Hepatocyte (in vitro differentiated cells): ENCODE results near the gene ALDH2. TPM values are rescaled to one million over a fixed set of nuclear protein-coding genes. Genes with fewer than 3 reads are reported as not detected.

Experiments used
- DNase-seq: peaks from one replicate; pipeline ENCODE4 v3.0.0-alpha.2; 2016; ENCODE audit warnings: low spot score
- H2AFZ ChIP-seq: fragments of 200-600 bp; sonication (generic); 2 replicates; pipeline ENCODE4 v1.6.0; 2016; ENCODE audit warnings: antibody characterized with exemption, mild to moderate bottlenecking
- H3K27ac ChIP-seq: fragments of 200-600 bp; sonication (generic); 2 replicates; pipeline ENCODE4 v1.5.1; 2016; ENCODE audit warnings: mild to moderate bottlenecking
- H3K27me3 ChIP-seq: fragments of 200-600 bp; sonication (generic); 2 replicates; pipeline ENCODE4 v1.6.1; 2016
- H3K36me3 ChIP-seq: fragments of 200-600 bp; sonication (generic); replicated peaks from 2 replicates; pipeline ENCODE4 v1.5.1; 2016; ENCODE audit warnings: low read depth; ENCODE audit not compliant: insufficient read depth
- H3K4me1 ChIP-seq: fragments of 200-600 bp; sonication (generic); 2 replicates; pipeline ENCODE4 v1.5.1; 2016; ENCODE audit warnings: mild to moderate bottlenecking, moderate library complexity; ENCODE audit not compliant: insufficient read depth
- H3K4me2 ChIP-seq: fragments of 200-600 bp; sonication (generic); 2 replicates; pipeline ENCODE4 v1.6.0; 2016
- H3K4me3 ChIP-seq: fragments of 200-600 bp; sonication (generic); 2 replicates; pipeline ENCODE4 v1.5.1; 2016; ENCODE audit warnings: mild to moderate bottlenecking
- H3K79me2 ChIP-seq: fragments of 200-600 bp; sonication (generic); 2 replicates; pipeline ENCODE4 v1.6.0; 2017; ENCODE audit warnings: mild to moderate bottlenecking
- H3K9me2 ChIP-seq: fragments of 200-600 bp; sonication (generic); replicated peaks from 2 replicates; pipeline ENCODE4 v1.6.0; 2017; ENCODE audit warnings: mild to moderate bottlenecking; ENCODE audit not compliant: insufficient read depth
- H3K9me3 ChIP-seq: fragments of 200-600 bp; sonication (generic); 2 replicates; pipeline ENCODE4 v1.5.1; 2016; ENCODE audit warnings: low read depth, mild to moderate bottlenecking
- H4K20me1 ChIP-seq: fragments of 200-600 bp; sonication (generic); 2 replicates; pipeline ENCODE4 v1.6.0; 2016; ENCODE audit warnings: mild to moderate bottlenecking; ENCODE audit not compliant: insufficient read depth, poor library complexity, severe bottlenecking
- CTCF ChIP-seq: fragments of 200-600 bp; sonication (generic); IDR thresholded peaks from 2 replicates; pipeline ENCODE4 v1.5.1; 2016; ENCODE audit warnings: antibody characterized with exemption, mild to moderate bottlenecking; ENCODE audit not compliant: poor library complexity
- EZH2 ChIP-seq: fragments of 200-600 bp; sonication (generic); IDR thresholded peaks from 2 replicates; pipeline ENCODE4 v1.6.1; 2016; ENCODE audit warnings: antibody characterized with exemption, mild to moderate bottlenecking, borderline replicate concordance
- EZH2phosphoT487 ChIP-seq: fragments of 200-600 bp; sonication (generic); IDR thresholded peaks from one replicate; pipeline ENCODE4 v1.6.1; 2018; ENCODE audit warnings: antibody characterized with exemption, mild to moderate bottlenecking, low read depth, moderate library complexity; ENCODE audit not compliant: unreplicated experiment, severe bottlenecking
- WGBS: methylation state at CpG from one replicate; pipeline ENCODE4 v1.1.6; 2016; ENCODE audit warnings: low lambda C conversion rate; ENCODE audit errors: missing lambda C conversion rate; 5-methylcytosine and 5-hydroxymethylcytosine counted together
- polyA plus RNA-seq: library from polyadenylated mRNA; unstranded; fragments of >200 nt; fragmentation: Nextera tagmentation; extraction: Ambion mirVana; gene quantifications from 2 replicates; pipeline ENCODE4 v1.2.1, GENCODE V29; 2016
- total RNA-seq: library from RNA; depleted of rRNA; stranded (reverse); fragments of >200 nt; gene quantifications from 2 replicates; pipeline ENCODE4 v1.2.3, GENCODE V29; 2014

ALDH2 gene
- total and polyA plus RNA-seq, 2 experiments from 2014 or later = 126 to 203 TPM

GRCh38 chr12:111792155-111792855 lies 25.6 kb downstream of the ALDH2 start:
- WGBS = 95% methylated on average over 24 of the region's 27 CpGs
- Histone ChIP-seq H3K9me3 (no peaks in the 10 kb centered on the region), H3K4me3 (no peak overlapping the region), H3K36me3 (no peaks in the 10 kb centered on the region), H3K4me2 (no peak overlapping the region), H3K79me2 (no peaks in the 10 kb centered on the region), H3K4me1 (no peaks in the 10 kb centered on the region), H3K27me3 (no peaks in the 10 kb centered on the region), H3K9me2 (no peaks in the 10 kb centered on the region), H3K27ac (no peak overlapping the region), H2AFZ (no peak overlapping the region), H4K20me1 (no peaks in the 10 kb centered on the region)
- no peak for TF ChIP-seq EZH2phosphoT487
- TF ChIP-seq CTCF = no peak
- TF ChIP-seq EZH2 = no peak
- DNase-seq = no peak

GRCh38 chr12:111792856-111793235 lies 26.1 kb downstream of the ALDH2 start:
- Histone ChIP-seq H3K27me3 (no peaks in the 10 kb centered on the region), H3K9me3 (no peaks in the 10 kb centered on the region), H2AFZ (no peak overlapping the region), H4K20me1 (no peaks in the 10 kb centered on the region), H3K9me2 (no peaks in the 10 kb centered on the region), H3K79me2 (no peaks in the 10 kb centered on the region), H3K4me2 (no peak overlapping the region), H3K27ac (no peak overlapping the region), H3K36me3 (no peaks in the 10 kb centered on the region), H3K4me1 (no peaks in the 10 kb centered on the region), H3K4me3 (no peak overlapping the region)
- WGBS = 97% methylated on average over 3 of the region's 3 CpGs
- DNase-seq = no peak
- TF ChIP-seq EZH2 (no peak), CTCF (no peak), EZH2phosphoT487 (no peak)

GRCh38 chr12:111798182-111798581 lies 31.4 kb downstream of the ALDH2 start:
- no peak overlapping the region for H3K4me3 ChIP-seq
- no peaks in the 10 kb centered on the region for H4K20me1 ChIP-seq
- no peak for DNase-seq
- H2AFZ ChIP-seq = no peak overlapping the region
- H3K9me2 ChIP-seq = no peaks in the 10 kb centered on the region
- H3K4me2 ChIP-seq = no peak overlapping the region
- H3K36me3 ChIP-seq = no peaks in the 10 kb centered on the region
- no peaks in the 10 kb centered on the region for H3K79me2 ChIP-seq
- WGBS = 95% methylated on average over 4 of the region's 4 CpGs
- TF ChIP-seq CTCF (no peak), EZH2phosphoT487 (no peak), EZH2 (no peak)
- no peaks in the 10 kb centered on the region for H3K9me3 ChIP-seq
- H3K4me1 ChIP-seq = no peaks in the 10 kb centered on the region
- no peaks in the 10 kb centered on the region for H3K27me3 ChIP-seq
- H3K27ac ChIP-seq = no peak overlapping the region
